SJCRH30 (cell line): ENCODE results near the gene KIAA0753. TPM values are rescaled to one million over a fixed set of nuclear protein-coding genes. Genes with fewer than 3 reads are reported as not detected.
"Not testable (repeated sequence)": the region's sequence is repeated elsewhere in the genome, so short reads cannot be mapped to it uniquely, and the experiment has no call there.

ENCODE experiments used
- DNase-seq, 2 experiments: peaks; one replicate each; pipeline ENCODE4 v3.0.0-alpha.2; 2015 to 2020
- H3K27ac ChIP-seq: fragments of 250-450 bp; sonication (Bioruptor Pico); 2 replicates; pipeline ENCODE4 v1.5.1; 2020; ENCODE audit warnings: mild to moderate bottlenecking, moderate library complexity
- H3K27me3 ChIP-seq: fragments of 250-450 bp; sonication (Bioruptor Pico); 2 replicates; pipeline ENCODE4 v1.5.1; 2020; ENCODE audit warnings: mild to moderate bottlenecking, moderate library complexity
- H3K36me3 ChIP-seq: fragments of 250-450 bp; sonication (Bioruptor Pico); 2 replicates; pipeline ENCODE4 v1.5.1; 2020; ENCODE audit warnings: mild to moderate bottlenecking, moderate library complexity
- H3K4me1 ChIP-seq: fragments of 250-450 bp; sonication (Bioruptor Pico); 2 replicates; pipeline ENCODE4 v1.5.1; 2020; ENCODE audit warnings: mild to moderate bottlenecking, moderate library complexity
- H3K4me3 ChIP-seq: fragments of 250-450 bp; sonication (Bioruptor Pico); 2 replicates; pipeline ENCODE4 v1.5.1; 2020; ENCODE audit warnings: mild to moderate bottlenecking, moderate library complexity
- H3K9me3 ChIP-seq: fragments of 250-450 bp; sonication (Bioruptor Pico); replicated peaks from 2 replicates; pipeline ENCODE4 v1.5.1; 2020; ENCODE audit warnings: mild to moderate bottlenecking, moderate library complexity
- total RNA-seq: library from RNA; depleted of rRNA; stranded (reverse); fragments of >200 nt; shearing (Covaris generic); gene quantifications from 2 replicates; pipeline ENCODE4 v1.2.3, GENCODE V29; 2014

Gene KIAA0753
- total RNA-seq, 1 experiment from 2014 or later, result 14.3 TPM

GRCh38 chr17:6578491-6578890 lies 62.0 kb downstream of the KIAA0753 start:
- H3K4me1 ChIP-seq, result peaks cover 8% of the 10 kb centered on the region
- no peaks in the 10 kb centered on the region for H3K27me3 ChIP-seq
- DNase-seq, result no peak
- H3K27ac ChIP-seq, result no peak overlapping the region
- H3K4me3 ChIP-seq, result no peak overlapping the region
- H3K36me3 ChIP-seq, result no peaks in the 10 kb centered on the region
- H3K9me3 ChIP-seq, result no peaks in the 10 kb centered on the region

GRCh38 chr17:6577686-6578263 lies 62.7 kb downstream of the KIAA0753 start:
- no peak for DNase-seq
- no peaks in the 10 kb centered on the region for H3K36me3 ChIP-seq

GRCh38 chr17:6576038-6576785 lies 64.3 kb downstream of the KIAA0753 start:
- Histone ChIP-seq H3K27ac (no peak overlapping the region), H3K4me3 (no peak overlapping the region), H3K27me3 (no peaks in the 10 kb centered on the region), H3K9me3 (no peaks in the 10 kb centered on the region), H3K36me3 (no peaks in the 10 kb centered on the region), H3K4me1 (peaks cover 8% of the 10 kb centered on the region)
- no peak for DNase-seq

More at GRCh38 chr17:6577686-6578263, 62.7 kb downstream of the KIAA0753 start:
- peaks cover 8% of the 10 kb centered on the region for H3K4me1 ChIP-seq
- no peak overlapping the region for H3K27ac ChIP-seq
- H3K4me3 ChIP-seq, result no peak overlapping the region
- H3K9me3 ChIP-seq, result no peaks in the 10 kb centered on the region
- H3K27me3 ChIP-seq, result no peaks in the 10 kb centered on the region

GRCh38 chr17:6575596-6575988 lies 64.9 kb downstream of the KIAA0753 start:
- H3K4me3 ChIP-seq, result no peak overlapping the region
- DNase-seq, result no peak
- peaks cover 8% of the 10 kb centered on the region for H3K4me1 ChIP-seq

GRCh38 chr17:6574687-6575595 lies 65.6 kb downstream of the KIAA0753 start:
- H3K9me3 ChIP-seq, result no peaks in the 10 kb centered on the region
- no peaks in the 10 kb centered on the region for H3K27me3 ChIP-seq
- H3K4me3 ChIP-seq, result no peak overlapping the region
- peak in 1 of 2 experiments; percentile 38 for DNase-seq
- peak overlapping the region; percentile 19; the same call in 1 of the 2 replicates for H3K27ac ChIP-seq
- H3K4me1 ChIP-seq, result peaks cover 8% of the 10 kb centered on the region
- no peaks in the 10 kb centered on the region for H3K36me3 ChIP-seq

More at GRCh38 chr17:6575596-6575988, 64.9 kb downstream of the KIAA0753 start:
- Histone ChIP-seq H3K9me3 (no peaks in the 10 kb centered on the region), H3K36me3 (no peaks in the 10 kb centered on the region), H3K27ac (peak overlapping the region; percentile 19; the same call in 1 of the 2 replicates), H3K27me3 (no peaks in the 10 kb centered on the region)

GRCh38 chr17:6573982-6574686 lies 66.4 kb downstream of the KIAA0753 start:
- no peak for DNase-seq
- Histone ChIP-seq H3K36me3 (no peaks in the 10 kb centered on the region), H3K4me3 (no peak overlapping the region), H3K27ac (no peak overlapping the region), H3K9me3 (no peaks in the 10 kb centered on the region), H3K4me1 (peaks cover 8% of the 10 kb centered on the region), H3K27me3 (no peaks in the 10 kb centered on the region)

GRCh38 chr17:6573495-6573894 lies 67.0 kb downstream of the KIAA0753 start:
- not testable (repeated sequence) for DNase-seq, H3K27me3 ChIP-seq, H3K27ac ChIP-seq

GRCh38 chr17:6572972-6573370 lies 67.5 kb downstream of the KIAA0753 start:
- no peaks in the 10 kb centered on the region for H3K27me3 ChIP-seq
- no peak for DNase-seq
- H3K4me1 ChIP-seq, result peaks cover 8% of the 10 kb centered on the region
- no peaks in the 10 kb centered on the region for H3K36me3 ChIP-seq
- H3K27ac ChIP-seq, result no peak overlapping the region
- H3K4me3 ChIP-seq, result no peak overlapping the region
- H3K9me3 ChIP-seq, result no peaks in the 10 kb centered on the region

More at GRCh38 chr17:6573495-6573894, 67.0 kb downstream of the KIAA0753 start:
- not testable (repeated sequence) for H3K4me3 ChIP-seq, H3K9me3 ChIP-seq, H3K4me1 ChIP-seq, H3K36me3 ChIP-seq

- no peak overlapping the region for H3K4me3 ChIP-seq
- H3K36me3 ChIP-seq, result no peaks in the 10 kb centered on the region
- no peaks in the 10 kb centered on the region for H3K27me3 ChIP-seq
- no peak for DNase-seq
- peaks cover 8% of the 10 kb centered on the region for H3K4me1 ChIP-seq
- no peaks in the 10 kb centered on the region for H3K9me3 ChIP-seq
- H3K27ac ChIP-seq, result no peak overlapping the region
These were observed 69.1 kb downstream of the KIAA0753 start for GRCh38 chr17:6571452-6571781.

- no peaks in the 10 kb centered on the region for H3K9me3 ChIP-seq
- no peaks in the 10 kb centered on the region for H3K36me3 ChIP-seq
- no peak for DNase-seq
- H3K27me3 ChIP-seq, result no peaks in the 10 kb centered on the region
- peaks cover 8% of the 10 kb centered on the region for H3K4me1 ChIP-seq
- H3K4me3 ChIP-seq, result no peak overlapping the region
- H3K27ac ChIP-seq, result no peak overlapping the region
These were observed 69.6 kb downstream of the KIAA0753 start for GRCh38 chr17:6570731-6571451.

GRCh38 chr17:6569370-6570285 lies 70.9 kb downstream of the KIAA0753 start:
- no peaks in the 10 kb centered on the region for H3K9me3 ChIP-seq
- no peak overlapping the region for H3K4me3 ChIP-seq
- H3K36me3 ChIP-seq, result no peaks in the 10 kb centered on the region
- H3K27me3 ChIP-seq, result no peaks in the 10 kb centered on the region
- DNase-seq, result no peak
- H3K27ac ChIP-seq, result no peak overlapping the region
- no peaks in the 10 kb centered on the region; the same call in 1 of the 2 replicates for H3K4me1 ChIP-seq

- DNase-seq, result peak in 1 of 2 experiments; percentile 27
- no peaks in the 10 kb centered on the region for H3K9me3 ChIP-seq
These were observed 72.2 kb downstream of the KIAA0753 start for GRCh38 chr17:6568184-6568758.

More at GRCh38 chr17:6568184-6568758, 72.2 kb downstream of the KIAA0753 start:
- Histone ChIP-seq H3K27me3 (no peaks in the 10 kb centered on the region), H3K27ac (peak overlapping the region; percentile 20), H3K36me3 (no peaks in the 10 kb centered on the region), H3K4me1 (no peaks in the 10 kb centered on the region), H3K4me3 (peak overlapping the region; percentile 41)
